Mesothelial cell of epicardium (in vitro differentiated cells): Measurements from ENCODE around the gene ASB7. TPM values are rescaled to one million over a fixed set of nuclear protein-coding genes. Genes with fewer than 3 reads are reported as not detected.

Experiments used
- DNase-seq, 2 experiments: peaks; one replicate each; pipeline ENCODE4 v3.0.0; 2021; ENCODE audit warnings: low spot score in 2 of 2; ENCODE audit not compliant: unreplicated experiment in 2 of 2
- H3K27ac Mint-ChIP-seq: 2 replicates; pipeline ENCODE4 v1.8.0; 2021; ENCODE audit warnings: mixed read lengths
- H3K27me3 Mint-ChIP-seq: 2 replicates; pipeline ENCODE4 v1.8.0; 2021; ENCODE audit warnings: low read depth, mixed read lengths
- H3K36me3 Mint-ChIP-seq: 2 replicates; pipeline ENCODE4 v1.8.0; 2021; ENCODE audit warnings: mixed read lengths
- H3K4me1 Mint-ChIP-seq: 2 replicates; pipeline ENCODE4 v1.8.0; 2021; ENCODE audit warnings: mixed read lengths
- H3K4me3 Mint-ChIP-seq: 2 replicates; pipeline ENCODE4 v1.8.0; 2021; ENCODE audit warnings: mild to moderate bottlenecking, moderate library complexity, mixed read lengths
- H3K9me3 Mint-ChIP-seq: 2 replicates; pipeline ENCODE4 v1.8.0; 2021; ENCODE audit warnings: mixed read lengths
- total RNA-seq: library from RNA; stranded (reverse); gene quantifications from 3 replicates; pipeline ENCODE4 v1.2.1, GENCODE V29; 2021
- TF ChIP-seq, protein P1 (sequence below): fragments of 200-600 bp; sonication (generic); IDR thresholded peaks from one replicate; pipeline ENCODE4 v1.5.0; 2021; ENCODE audit warnings: antibody characterized with exemption; ENCODE audit not compliant: unreplicated experiment

The ASB7 gene
- total RNA-seq, 1 donor from 2014 or later: 15.5 TPM

DNA sequence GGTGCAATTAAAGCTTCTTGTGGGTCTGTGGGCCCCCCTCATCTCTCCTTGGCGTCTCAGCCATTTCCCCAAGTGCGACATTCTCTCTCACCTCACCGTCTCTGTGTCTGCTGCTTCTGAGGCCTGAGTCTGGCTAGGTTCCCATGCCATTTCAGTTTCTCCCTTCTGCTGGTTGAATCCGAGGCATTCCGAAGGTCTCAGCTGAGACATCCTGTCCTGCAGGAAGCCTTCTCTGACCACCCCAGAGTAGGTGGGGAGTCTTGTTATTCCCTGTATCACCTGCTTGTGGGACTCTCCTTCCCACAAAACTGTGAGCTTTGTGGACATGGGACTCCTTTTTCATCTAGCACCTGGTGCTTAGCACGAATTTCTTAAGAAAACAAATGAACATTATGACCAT lies 78.3 kb downstream of the ASB7 start:
- H3K9me3 Mint-ChIP-seq: peaks cover 11% of the 10 kb centered on the region
- no peak overlapping the region for H3K4me3 Mint-ChIP-seq
- DNase-seq: no peak
- H3K36me3 Mint-ChIP-seq: no peaks in the 10 kb centered on the region
- TF ChIP-seq, protein P1, sequence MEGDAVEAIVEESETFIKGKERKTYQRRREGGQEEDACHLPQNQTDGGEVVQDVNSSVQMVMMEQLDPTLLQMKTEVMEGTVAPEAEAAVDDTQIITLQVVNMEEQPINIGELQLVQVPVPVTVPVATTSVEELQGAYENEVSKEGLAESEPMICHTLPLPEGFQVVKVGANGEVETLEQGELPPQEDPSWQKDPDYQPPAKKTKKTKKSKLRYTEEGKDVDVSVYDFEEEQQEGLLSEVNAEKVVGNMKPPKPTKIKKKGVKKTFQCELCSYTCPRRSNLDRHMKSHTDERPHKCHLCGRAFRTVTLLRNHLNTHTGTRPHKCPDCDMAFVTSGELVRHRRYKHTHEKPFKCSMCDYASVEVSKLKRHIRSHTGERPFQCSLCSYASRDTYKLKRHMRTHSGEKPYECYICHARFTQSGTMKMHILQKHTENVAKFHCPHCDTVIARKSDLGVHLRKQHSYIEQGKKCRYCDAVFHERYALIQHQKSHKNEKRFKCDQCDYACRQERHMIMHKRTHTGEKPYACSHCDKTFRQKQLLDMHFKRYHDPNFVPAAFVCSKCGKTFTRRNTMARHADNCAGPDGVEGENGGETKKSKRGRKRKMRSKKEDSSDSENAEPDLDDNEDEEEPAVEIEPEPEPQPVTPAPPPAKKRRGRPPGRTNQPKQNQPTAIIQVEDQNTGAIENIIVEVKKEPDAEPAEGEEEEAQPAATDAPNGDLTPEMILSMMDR: no peak
- H3K27ac Mint-ChIP-seq: no peak overlapping the region
- peaks cover 13% of the 10 kb centered on the region for H3K27me3 Mint-ChIP-seq
- no peaks in the 10 kb centered on the region for H3K4me1 Mint-ChIP-seq

GRCh38 chr15:100681335-100681746 lies 79.0 kb downstream of the ASB7 start:
- Mint-ChIP-seq H3K27me3 (peaks cover 11% of the 10 kb centered on the region), H3K36me3 (no peaks in the 10 kb centered on the region), H3K4me3 (no peak overlapping the region), H3K27ac (no peak overlapping the region), H3K4me1 (no peaks in the 10 kb centered on the region), H3K9me3 (peaks cover 11% of the 10 kb centered on the region)
- DNase-seq: no peak
- TF ChIP-seq, protein P1: no peak

DNA sequence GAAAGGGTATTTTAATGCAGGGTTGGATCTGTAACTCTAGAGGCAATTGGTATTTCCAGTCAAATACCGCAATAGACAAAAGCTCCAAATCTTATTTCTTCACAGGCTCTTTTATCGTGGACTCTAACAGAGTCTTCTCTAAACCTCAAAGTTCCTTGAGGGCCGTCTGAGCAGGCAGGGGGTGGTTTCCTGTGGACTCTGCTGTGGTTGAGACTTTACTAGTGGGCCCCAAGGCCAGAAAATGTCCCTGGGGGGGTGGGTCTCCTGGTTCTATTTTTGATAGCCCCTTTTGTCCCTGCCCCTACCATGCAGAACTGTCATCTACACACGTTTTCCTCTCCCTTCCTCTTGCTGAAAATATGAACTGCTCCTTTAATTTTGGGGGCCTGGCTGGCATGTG lies 80.1 kb downstream of the ASB7 start:
- DNase-seq: no peak
- no peaks in the 10 kb centered on the region for H3K4me1 Mint-ChIP-seq
- peaks cover 9% of the 10 kb centered on the region for H3K27me3 Mint-ChIP-seq
- H3K4me3 Mint-ChIP-seq: no peak overlapping the region
- TF ChIP-seq, protein P1: no peak
- H3K27ac Mint-ChIP-seq: no peak overlapping the region
- H3K9me3 Mint-ChIP-seq: peaks cover 11% of the 10 kb centered on the region
- H3K36me3 Mint-ChIP-seq: no peaks in the 10 kb centered on the region

DNA sequence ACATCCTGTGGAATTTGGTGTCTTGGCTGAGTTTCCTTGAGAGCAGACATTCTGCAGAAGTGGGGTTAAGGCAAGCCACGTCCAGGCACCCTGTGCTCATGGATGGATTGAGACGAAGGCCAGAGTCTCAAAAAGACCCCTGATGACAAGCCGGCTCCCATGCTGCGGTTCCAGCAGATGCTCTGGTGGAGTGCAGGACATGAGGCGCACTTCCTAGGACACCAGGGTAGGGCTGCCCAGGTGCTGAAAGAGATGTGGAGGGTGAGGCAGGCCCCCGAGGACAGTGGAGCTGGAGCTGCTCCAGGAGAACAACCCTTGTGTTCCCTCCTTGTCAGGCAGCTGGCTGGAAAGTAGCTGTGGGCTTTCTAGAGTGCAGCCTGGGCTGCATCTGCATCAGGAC lies 81.0 kb downstream of the ASB7 start:
- no peak overlapping the region for H3K4me3 Mint-ChIP-seq
- peaks cover 2% of the 10 kb centered on the region for H3K4me1 Mint-ChIP-seq
- H3K27ac Mint-ChIP-seq: no peak overlapping the region
- H3K36me3 Mint-ChIP-seq: no peaks in the 10 kb centered on the region
- no peak for DNase-seq
- TF ChIP-seq, protein P1: no peak
- H3K27me3 Mint-ChIP-seq: peaks cover 10% of the 10 kb centered on the region
- peaks cover 5% of the 10 kb centered on the region for H3K9me3 Mint-ChIP-seq

- Mint-ChIP-seq H3K4me1 (peaks cover 2% of the 10 kb centered on the region), H3K9me3 (peaks cover 5% of the 10 kb centered on the region), H3K27me3 (peaks cover 10% of the 10 kb centered on the region), H3K36me3 (no peaks in the 10 kb centered on the region), H3K4me3 (no peak overlapping the region), H3K27ac (no peak overlapping the region)
- TF ChIP-seq, protein P1: no peak
- DNase-seq: no peak
Measured at GRCh38 chr15:100684591-100684990, 82.2 kb downstream of the ASB7 start.
